Stromal cell of bone marrow (primary cell): Measurements from ENCODE around the gene EFHC2.

Experiments
- DNase-seq: peaks from one replicate; pipeline ENCODE4 v3.0.0-alpha.2; 2012; ENCODE audit warnings: low read depth

EFHC2 gene

DNA sequence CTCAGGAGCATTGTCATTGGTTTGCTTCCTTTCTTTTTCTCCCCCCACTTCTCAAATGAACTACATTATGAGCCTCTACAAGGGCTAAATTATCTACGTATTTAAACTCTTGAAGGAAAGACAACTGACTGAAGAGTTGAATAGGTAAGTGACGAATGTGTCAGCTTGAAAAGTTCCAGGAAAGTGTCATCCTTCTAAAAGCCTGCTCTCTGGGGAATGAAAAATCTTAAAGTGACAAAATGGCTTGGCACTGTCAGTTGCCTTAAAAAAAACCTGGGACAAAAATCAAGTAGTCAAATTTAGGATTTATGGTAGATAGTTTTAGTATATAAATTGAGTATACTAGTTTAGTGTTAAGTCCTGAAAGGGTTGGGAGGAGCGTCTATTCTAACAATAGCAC, 196.3 kb downstream of the EFHC2 start:
- DNase-seq, result no peak

DNA sequence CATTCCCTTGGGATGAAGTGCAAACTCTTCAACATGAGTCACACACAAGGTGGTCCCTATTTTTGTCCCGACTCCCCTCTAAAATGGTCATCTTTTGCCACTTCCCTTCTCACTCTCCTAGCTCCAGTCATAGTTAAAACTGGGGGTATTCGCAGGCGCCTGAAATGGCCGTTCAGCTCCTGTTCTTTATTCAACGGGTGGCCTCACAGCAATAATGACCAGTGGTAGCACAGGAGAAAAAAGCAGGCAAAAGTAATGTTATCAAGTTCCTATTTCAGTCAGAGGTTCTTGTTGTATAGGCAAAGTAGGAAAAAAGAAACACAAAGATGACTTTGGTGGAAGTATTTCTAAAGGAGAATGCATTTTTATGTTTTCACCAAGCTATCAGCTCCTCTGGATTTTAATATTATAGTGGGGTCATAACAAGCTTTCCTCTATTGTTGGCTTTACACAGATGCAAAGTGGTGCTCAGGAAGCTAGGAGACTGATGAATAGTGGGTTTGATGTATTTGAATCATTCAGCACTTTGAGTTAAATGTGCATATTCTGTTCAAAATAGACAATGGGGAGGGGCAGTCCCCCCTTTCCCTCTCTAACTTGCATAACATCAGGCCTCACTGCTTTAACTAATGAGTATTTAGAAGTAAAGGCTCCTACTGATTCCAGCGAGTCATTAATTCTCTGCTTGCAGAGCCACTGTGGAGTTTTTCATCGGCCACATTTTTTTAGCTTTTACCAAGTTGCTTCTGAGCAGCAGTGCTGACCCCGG, 199.1 kb downstream of the EFHC2 start:
- no peak for DNase-seq

DNA sequence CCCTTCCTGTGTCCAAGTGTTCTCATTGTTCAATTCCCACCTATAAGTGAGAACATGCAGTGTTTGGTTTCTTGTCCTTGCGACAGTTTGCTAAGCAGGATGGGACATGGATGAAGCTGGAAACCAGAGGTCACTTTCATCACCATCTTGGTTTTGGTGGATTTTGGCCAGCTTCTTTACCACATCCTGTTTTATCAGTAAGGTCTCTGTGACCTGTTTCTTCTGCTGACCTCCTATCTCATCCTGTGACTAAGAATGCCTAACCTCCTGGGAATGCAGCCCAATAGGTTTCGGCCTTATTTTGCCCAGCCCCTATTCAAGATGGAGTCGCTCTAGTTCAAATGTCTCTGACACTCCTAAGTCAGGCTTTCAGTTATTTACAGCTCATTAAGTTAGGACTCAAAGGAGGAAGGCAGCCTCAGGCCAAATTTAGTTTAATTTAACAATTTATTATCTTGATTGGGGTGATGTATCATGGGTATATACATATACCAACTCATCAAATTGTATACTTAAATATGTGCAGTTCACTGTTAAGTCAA, 200.3 kb downstream of the EFHC2 start:
- DNase-seq, result no peak

DNA sequence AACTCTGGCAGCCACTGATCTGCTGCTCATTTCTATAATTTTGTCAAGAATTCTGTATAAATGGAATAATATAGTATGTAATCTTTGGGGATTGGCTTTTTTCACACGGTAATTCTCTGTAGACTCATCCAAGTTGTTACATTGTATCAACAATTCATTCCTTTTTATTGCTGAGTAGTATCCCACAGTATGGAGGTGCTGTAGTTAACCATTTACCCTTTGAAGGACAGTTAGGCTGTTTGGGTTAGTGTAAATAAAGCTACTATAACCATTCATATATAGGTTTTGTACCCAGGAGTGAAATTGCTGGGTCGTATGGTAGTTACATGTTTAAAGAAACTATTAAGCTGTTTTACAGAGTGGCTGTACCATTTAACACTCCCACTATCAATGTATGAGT, 213.3 kb downstream of the EFHC2 start:
- DNase-seq, result no peak

DNA sequence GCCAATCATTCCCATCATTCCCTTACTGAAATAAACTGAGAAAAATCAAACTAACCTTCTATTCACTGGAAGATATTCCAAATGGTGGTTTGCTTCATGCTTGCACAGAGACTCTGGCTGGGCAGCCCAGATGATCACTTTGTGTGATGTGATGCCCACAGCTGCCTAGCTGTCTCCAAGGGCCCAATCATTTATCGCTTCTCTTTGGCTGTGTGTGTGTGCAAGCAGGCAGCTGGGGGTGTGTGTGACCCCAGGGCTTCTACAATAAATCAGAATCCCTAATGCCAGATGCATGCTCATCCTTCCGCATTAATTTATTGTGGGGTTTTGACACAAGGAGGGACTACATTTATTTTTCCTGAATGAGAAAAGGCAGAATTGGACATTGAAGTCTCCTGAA, 230.1 kb downstream of the EFHC2 start:
- DNase-seq, result no peak

DNA sequence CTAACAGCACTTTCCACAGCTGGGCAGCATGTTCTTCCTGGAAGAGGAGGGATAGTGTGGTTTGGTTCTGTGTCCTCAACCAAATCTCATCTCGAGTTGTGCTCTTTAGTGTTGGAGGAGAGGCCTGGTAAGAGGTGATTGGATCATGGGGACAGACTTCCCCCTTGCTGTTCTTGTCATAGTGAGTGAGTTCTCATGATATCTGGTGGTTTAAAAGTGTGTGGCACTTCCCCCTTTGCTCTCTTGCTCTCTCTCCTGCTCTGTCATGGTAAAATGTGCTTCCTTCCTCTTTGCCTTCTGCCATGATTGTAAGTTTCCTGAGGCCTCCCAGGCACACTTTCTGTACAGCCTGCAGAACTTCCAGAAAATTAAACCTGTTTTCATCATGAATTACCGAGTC, 236.6 kb downstream of the EFHC2 start:
- no peak for DNase-seq

DNA sequence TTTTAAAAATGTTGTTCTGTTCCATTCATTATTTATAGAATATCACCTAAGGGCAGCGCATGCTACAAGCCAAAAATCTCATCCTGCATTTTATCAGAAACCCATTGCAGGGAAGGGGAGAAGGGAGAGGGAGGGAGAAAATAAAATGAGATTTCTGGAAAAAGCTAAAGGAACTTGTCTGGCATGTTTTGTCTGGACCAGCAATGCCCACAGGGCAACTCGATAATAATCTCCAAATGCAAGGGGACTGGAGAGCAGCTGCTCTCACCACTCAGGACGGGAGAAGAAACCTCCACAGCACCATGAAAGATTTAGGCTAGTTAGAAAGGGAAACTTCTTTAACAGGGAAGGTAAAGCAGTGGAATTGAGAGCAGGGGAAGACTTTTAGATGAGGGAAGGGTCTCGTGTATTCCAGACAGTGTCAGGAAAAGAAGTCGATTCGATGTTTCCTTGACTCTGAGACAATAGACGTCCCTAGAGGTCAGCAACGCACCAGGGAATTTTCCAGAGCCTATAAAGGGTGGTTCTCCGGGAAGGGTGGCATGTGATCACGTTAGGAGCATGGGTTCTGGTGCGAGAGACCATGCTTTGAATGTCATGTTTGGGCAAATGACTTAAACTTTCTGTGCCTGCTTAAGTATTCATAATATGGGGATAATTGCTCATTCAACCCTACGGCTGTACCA, 238.1 kb downstream of the EFHC2 start:
- DNase-seq, result no peak

DNA sequence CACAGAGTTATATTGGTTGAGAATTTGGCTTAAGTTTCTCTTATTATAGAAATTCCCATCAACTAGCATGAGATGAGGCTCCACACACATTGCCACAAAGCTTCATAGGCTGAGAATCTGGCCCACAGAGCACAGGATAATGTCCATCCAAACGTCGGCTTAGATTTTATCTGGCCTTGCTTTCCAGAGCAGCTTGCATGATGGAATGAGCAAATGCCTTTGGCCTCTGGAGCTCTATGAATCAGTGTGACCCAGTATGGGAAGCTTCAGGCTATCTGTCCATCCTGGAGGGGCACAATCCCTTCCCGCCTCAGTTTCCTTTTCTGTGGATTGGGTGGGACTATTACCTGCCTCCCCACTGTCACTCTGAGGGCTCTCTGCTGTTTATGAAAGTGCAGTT, 238.8 kb downstream of the EFHC2 start:
- DNase-seq, result no peak

DNA sequence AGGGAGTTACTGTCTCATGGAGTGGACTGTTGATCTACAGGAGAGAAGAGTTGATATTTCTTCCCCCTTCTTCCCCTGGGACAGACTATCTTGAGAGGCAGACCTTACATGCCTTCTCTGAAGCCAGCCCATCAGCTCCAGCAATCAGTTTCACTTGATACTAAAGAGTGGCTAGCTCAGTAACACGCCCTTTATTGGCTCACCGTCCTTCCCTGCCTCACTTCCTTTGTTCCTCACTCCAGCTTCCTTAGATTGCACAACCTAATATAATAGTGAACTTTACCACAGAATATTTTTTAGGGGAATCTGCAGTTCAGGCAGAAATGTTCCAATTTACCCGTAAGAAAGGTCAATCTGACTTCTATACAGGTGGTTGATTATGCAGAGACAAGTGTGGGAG, 242.2 kb downstream of the EFHC2 start:
- no peak for DNase-seq

DNA sequence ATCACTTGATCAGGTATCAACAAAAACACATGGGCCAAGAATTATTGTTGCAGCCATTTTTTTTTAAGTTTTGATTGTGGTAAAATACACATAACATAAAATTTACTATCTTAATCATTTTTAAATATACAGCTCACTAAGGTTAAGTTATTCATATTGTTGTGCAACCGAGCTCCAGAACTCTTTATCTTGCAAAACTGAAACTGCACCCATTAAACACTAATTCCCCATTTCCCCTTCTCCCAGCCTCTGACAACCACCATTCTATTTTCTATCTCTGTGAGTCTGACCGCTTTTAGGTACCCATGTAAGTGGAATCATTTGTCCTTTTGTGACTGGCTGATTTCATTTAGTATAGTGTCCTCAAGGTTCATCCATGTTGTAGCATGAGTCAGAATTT, 244.1 kb downstream of the EFHC2 start:
- DNase-seq, result no peak
